ENCODE data around the gene ZNF609. TPM values are rescaled to one million over a fixed set of nuclear protein-coding genes. Genes with fewer than 3 reads are reported as not detected.
A peak's percentile ranks its signal among the peaks of the same experiment; 100 is the strongest.

ZNF609 gene
- total RNA-seq, 1 experiment from 2014 or later, result 35.0 TPM

DNA sequence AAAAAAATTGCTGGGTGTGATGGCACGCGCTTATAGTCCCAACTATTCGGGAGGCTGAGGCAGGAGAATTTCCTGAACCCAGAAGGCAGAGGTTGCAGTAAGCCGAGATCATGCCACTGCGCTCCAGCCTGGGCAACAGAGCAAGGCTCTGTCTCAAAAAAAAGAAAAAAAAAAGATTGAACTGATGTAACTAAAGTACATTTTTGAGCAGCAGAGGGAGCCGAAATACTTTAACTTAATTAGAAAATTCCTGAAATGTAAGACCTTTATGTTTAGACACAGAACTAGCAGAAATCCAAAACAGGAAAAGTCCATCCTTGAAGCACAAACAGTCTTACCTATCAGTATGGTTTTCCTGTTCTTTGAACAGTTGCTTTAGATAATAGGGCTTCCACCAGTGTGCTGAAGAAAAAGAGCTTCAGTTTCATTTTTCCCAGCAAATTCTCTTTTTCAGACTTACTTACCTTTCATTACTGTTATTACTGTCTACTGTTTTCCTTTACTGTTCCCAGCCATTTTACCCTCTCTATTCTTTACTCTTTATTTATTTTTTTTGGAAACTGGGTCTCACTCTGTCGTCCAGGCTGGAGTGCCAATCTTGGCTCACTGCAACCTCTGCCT lies 33.4 kb upstream of the ZNF609 start:
- TF ChIP-seq EZH2 (IDR thresholded peaks at IDR 0.05; ENCODE audit: borderline replicate concordance, low read depth, low read length, poor library complexity, severe bottlenecking), result no peak
- TF ChIP-seq, protein P1, sequence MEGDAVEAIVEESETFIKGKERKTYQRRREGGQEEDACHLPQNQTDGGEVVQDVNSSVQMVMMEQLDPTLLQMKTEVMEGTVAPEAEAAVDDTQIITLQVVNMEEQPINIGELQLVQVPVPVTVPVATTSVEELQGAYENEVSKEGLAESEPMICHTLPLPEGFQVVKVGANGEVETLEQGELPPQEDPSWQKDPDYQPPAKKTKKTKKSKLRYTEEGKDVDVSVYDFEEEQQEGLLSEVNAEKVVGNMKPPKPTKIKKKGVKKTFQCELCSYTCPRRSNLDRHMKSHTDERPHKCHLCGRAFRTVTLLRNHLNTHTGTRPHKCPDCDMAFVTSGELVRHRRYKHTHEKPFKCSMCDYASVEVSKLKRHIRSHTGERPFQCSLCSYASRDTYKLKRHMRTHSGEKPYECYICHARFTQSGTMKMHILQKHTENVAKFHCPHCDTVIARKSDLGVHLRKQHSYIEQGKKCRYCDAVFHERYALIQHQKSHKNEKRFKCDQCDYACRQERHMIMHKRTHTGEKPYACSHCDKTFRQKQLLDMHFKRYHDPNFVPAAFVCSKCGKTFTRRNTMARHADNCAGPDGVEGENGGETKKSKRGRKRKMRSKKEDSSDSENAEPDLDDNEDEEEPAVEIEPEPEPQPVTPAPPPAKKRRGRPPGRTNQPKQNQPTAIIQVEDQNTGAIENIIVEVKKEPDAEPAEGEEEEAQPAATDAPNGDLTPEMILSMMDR (conservative IDR thresholded peaks at IDR 0.05; ENCODE audit: low read depth, low read length), result peak; percentile 55
- BruUV-seq (replicated peaks), result no TSS peak
- Histone ChIP-seq H3K9me3 (ENCODE audit: low read depth, low read length, poor library complexity, severe bottlenecking) (no peaks in the 10 kb centered on the region), H3K36me3 (ENCODE audit: insufficient read depth, low read length, poor library complexity, severe bottlenecking) (peaks cover 18% of the 10 kb centered on the region), H3K4me3 (ENCODE audit: low read depth, low read length, poor library complexity, severe bottlenecking) (no peak overlapping the region), H3K27ac (ENCODE audit: low read depth, low read length, poor library complexity, severe bottlenecking) (no peak overlapping the region), H3K4me1 (ENCODE audit: insufficient read depth, low read length, poor library complexity, severe bottlenecking) (peaks cover 20% of the 10 kb centered on the region), H3K27me3 (replicated peaks; ENCODE audit: insufficient read depth, low read depth, low read length, poor library complexity) (no peaks in the 10 kb centered on the region)
- POLR2A ChIA-PET (ENCODE audit: low non-redundant PET), result no interaction called here
- intact Hi-C loops (cut with micrococcal nuclease; ENCODE audit: unreplicated experiment), result loop anchor here (1.0 to 10.0 kb wide), 3 partner anchors 228 to 302 kb away; no protein-coding TSS in a partner anchor
- CTCF ChIA-PET, result interaction anchor here (0.6 kb wide), 2 partner anchors 226 to 256 kb away, joined by 3 read pairs; no protein-coding TSS in a partner anchor
- DNase-seq (ENCODE audit: low spot score), result peak; percentile 67

DNA sequence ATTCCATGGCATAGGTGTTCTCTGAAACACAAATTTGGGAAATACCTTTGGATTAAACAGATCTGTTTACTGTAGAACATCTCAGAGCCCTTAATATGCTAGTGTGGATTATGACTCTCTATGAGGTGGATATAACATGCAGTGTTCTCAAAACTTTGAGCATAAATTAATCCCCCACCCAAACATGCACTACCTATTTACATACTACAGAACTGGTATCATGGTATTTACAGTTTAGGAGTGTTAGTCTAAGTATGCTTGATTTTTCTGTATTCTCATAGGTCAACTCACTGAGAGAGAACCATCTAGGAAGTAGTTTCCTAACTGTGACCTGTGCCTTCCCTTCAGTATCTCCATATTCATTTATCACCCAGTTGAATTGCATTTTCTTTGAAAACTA lies 30.9 kb upstream of the ZNF609 start:
- no TSS peak for BruUV-seq (replicated peaks)
- no peak overlapping the region for H3K4me3 ChIP-seq (ENCODE audit: low read depth, low read length, poor library complexity, severe bottlenecking)
- H3K27ac ChIP-seq (ENCODE audit: low read depth, low read length, poor library complexity, severe bottlenecking), result no peak overlapping the region
- peaks cover 20% of the 10 kb centered on the region for H3K4me1 ChIP-seq (ENCODE audit: insufficient read depth, low read length, poor library complexity, severe bottlenecking)
- intact Hi-C loops (cut with micrococcal nuclease; ENCODE audit: unreplicated experiment), result loop anchor here (10.0 kb wide), 1 partner anchor 225 kb away; no protein-coding TSS in a partner anchor
- DNase-seq (ENCODE audit: low spot score), result no peak
- peaks cover 8% of the 10 kb centered on the region for H3K36me3 ChIP-seq (ENCODE audit: insufficient read depth, low read length, poor library complexity, severe bottlenecking)
- no peaks in the 10 kb centered on the region for H3K9me3 ChIP-seq (ENCODE audit: low read depth, low read length, poor library complexity, severe bottlenecking)
- no peak for TF ChIP-seq EZH2 (IDR thresholded peaks at IDR 0.05; ENCODE audit: borderline replicate concordance, low read depth, low read length, poor library complexity, severe bottlenecking)
- TF ChIP-seq, protein P1 (conservative IDR thresholded peaks at IDR 0.05; ENCODE audit: low read depth, low read length), result no peak
- CTCF ChIA-PET, result no interaction called here
- H3K27me3 ChIP-seq (replicated peaks; ENCODE audit: insufficient read depth, low read depth, low read length, poor library complexity), result no peaks in the 10 kb centered on the region
- POLR2A ChIA-PET (ENCODE audit: low non-redundant PET), result interaction anchor here (0.5 kb wide), 1 partner anchor 293 kb away, joined by 5 read pairs; no protein-coding TSS in a partner anchor

DNA sequence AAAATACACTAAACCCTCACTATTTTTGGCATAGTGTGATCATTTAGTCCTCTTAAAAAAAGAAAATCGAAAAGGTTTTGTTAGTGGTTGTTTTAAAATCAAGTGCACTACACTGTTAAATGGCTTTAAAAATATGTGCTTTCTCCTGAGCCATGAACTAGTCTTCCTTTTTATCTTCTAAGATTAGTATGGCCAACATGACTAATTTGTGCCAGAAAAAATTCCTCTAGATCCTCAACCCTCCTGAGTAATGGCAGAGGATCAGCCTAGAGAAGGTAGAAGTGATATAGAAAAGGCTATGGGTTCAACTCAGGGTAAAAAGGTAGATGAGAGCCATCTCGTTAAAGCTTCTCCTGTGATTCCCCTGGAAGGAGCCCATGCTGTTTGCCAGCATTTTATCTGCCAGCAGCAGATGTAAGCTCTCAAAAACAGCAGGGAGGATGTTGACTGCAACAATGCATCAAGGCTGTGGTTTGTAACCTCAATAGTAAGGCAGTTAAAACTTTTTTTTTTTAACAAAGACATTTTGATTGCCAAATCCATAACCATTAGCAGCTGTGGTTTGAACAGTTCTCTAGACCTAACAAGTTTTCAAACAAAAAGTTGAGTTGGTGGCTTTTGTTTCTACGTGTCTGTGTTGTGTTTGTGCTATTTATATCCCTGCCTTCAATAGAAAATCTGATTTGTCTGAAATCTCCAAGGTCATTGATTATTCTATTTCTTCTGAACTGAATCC lies 30.2 kb upstream of the ZNF609 start:
- H3K4me1 ChIP-seq (ENCODE audit: insufficient read depth, low read length, poor library complexity, severe bottlenecking), result peaks cover 20% of the 10 kb centered on the region
- H3K27me3 ChIP-seq (replicated peaks; ENCODE audit: insufficient read depth, low read depth, low read length, poor library complexity), result no peaks in the 10 kb centered on the region
- H3K36me3 ChIP-seq (ENCODE audit: insufficient read depth, low read length, poor library complexity, severe bottlenecking), result peaks cover 7% of the 10 kb centered on the region
- no peak for TF ChIP-seq EZH2 (IDR thresholded peaks at IDR 0.05; ENCODE audit: borderline replicate concordance, low read depth, low read length, poor library complexity, severe bottlenecking)
- TF ChIP-seq, protein P1 (conservative IDR thresholded peaks at IDR 0.05; ENCODE audit: low read depth, low read length), result no peak
- intact Hi-C loops (cut with micrococcal nuclease; ENCODE audit: unreplicated experiment), result loop anchor here (10.0 kb wide), 1 partner anchor 225 kb away; no protein-coding TSS in a partner anchor
- H3K27ac ChIP-seq (ENCODE audit: low read depth, low read length, poor library complexity, severe bottlenecking), result peak overlapping the region; percentile 1
- peak; percentile 93 for DNase-seq (ENCODE audit: low spot score)
- ChIA-PET CTCF (interaction anchor here (0.7 kb wide), 1 partner anchor 54 kb away, joined by 3 read pairs; no protein-coding TSS in a partner anchor), POLR2A (ENCODE audit: low non-redundant PET) (interaction anchor here (0.5 kb wide), 1 partner anchor 292 kb away, joined by 5 read pairs; no protein-coding TSS in a partner anchor)
- H3K9me3 ChIP-seq (ENCODE audit: low read depth, low read length, poor library complexity, severe bottlenecking), result no peaks in the 10 kb centered on the region
- BruUV-seq (replicated peaks), result no TSS peak
- no peak overlapping the region for H3K4me3 ChIP-seq (ENCODE audit: low read depth, low read length, poor library complexity, severe bottlenecking)

Data from A673 (cell line).